Measurements from ENCODE around the gene PSAP.

- TF ChIP-seq CTCF (IDR thresholded peaks at IDR 0.05) (no peak), ZFX (IDR thresholded peaks at IDR 0.05; ENCODE audit: borderline replicate concordance) (no peak)
Observed at GRCh38 chr10:71784679-71785272, 66.3 kb downstream of the PSAP start.
